ENCODE results near the gene UBASH3A. TPM values are rescaled to one million over a fixed set of nuclear protein-coding genes. Genes with fewer than 3 reads are reported as not detected.

UBASH3A gene
- polyA plus RNA-seq, 3 donors = not detected

- Histone ChIP-seq H3K79me2 (ENCODE audit: insufficient read depth, low read length) (no peaks in the 10 kb centered on the region), H3K4me2 (replicated peaks; ENCODE audit: extremely low read depth, low read length, poor library complexity, severe bottlenecking) (no peak overlapping the region), H3K27ac (ENCODE audit: low read depth in 1 of 2, low read length in 2 of 2) (no peak overlapping the region), H3K27me3 (ENCODE audit: control insufficient read depth in 2 of 2, insufficient read depth in 2 of 2, low read length in 2 of 2) (no peaks in the 10 kb centered on the region), H4K20me1 (ENCODE audit: insufficient read depth, low read length) (no peaks in the 10 kb centered on the region), H3K9me3 (replicated peaks in 1 of 2; ENCODE audit: control insufficient read depth in 1 of 2, insufficient read depth in 1 of 2, low read length in 2 of 2) (no peaks in the 10 kb centered on the region), H3K36me3 (replicated peaks in 1 of 2; ENCODE audit: control insufficient read depth in 1 of 2, insufficient read depth in 2 of 2, low read length in 2 of 2) (no peaks in the 10 kb centered on the region), H3K4me1 (ENCODE audit: control insufficient read depth in 1 of 2, insufficient read depth in 2 of 2, low read length in 2 of 2) (no peaks in the 10 kb centered on the region), H3K9ac (ENCODE audit: insufficient read depth, low read length, poor library complexity, severe bottlenecking) (no peak overlapping the region), H3K4me3 (replicated peaks in 1 of 3; ENCODE audit: low read depth in 2 of 3, low read length in 3 of 3) (no peak overlapping the region), H2AFZ (ENCODE audit: insufficient read depth, low read depth, low read length, poor library complexity, severe bottlenecking) (no peak overlapping the region)
- H3K4me1 Mint-ChIP-seq = peaks cover 1% of the 10 kb centered on the region
- no peak for TF ChIP-seq CTCF (IDR thresholded peaks at IDR 0.05)
- no peak overlapping the region for H3K4me3 Mint-ChIP-seq
- no peak for DNase-seq
- intact Hi-C loops (cut with micrococcal nuclease) = no loop called here
- peaks cover 1 to 14% (median 2%) of the 10 kb centered on the region in 3 donors for H3K27me3 Mint-ChIP-seq (ENCODE audit: low read depth in 3 of 3)
- H3K36me3 Mint-ChIP-seq = no peaks in the 10 kb centered on the region
- 95% methylated on average over 3 of the region's 7 CpGs for WGBS (ENCODE audit: insufficient coverage)
- H3K27ac Mint-ChIP-seq = no peak overlapping the region
- H3K9me3 Mint-ChIP-seq = peaks cover 0 to 1% (median 0%) of the 10 kb centered on the region in 7 donors
Observed at GRCh38 chr21:42472521-42472920, 68.8 kb downstream of the UBASH3A start.

DNA sequence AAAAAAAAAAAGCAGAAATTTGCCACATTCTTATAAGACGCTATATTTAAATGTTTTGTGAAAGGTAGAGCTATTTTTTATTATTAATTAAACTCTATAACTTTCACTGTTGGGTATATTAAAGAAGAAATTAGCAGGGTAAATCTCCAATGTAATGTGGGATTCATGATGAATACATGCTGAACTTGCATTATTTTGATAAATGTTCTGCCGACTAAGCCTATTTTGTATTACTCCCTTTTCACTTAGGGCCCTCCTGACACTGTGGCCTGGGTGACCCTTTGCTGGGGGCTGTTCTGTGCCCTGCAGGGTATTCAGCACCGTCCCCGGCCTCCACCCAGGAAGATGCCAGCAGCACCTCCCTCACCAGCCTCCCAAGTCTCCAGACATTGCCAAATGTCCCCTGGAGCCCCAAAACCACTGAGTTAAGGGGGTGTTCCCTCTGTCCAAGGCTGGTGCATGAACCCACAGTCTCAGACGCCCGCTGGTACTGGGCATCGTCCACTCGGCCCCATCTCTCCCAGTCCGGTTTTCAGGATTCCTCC, 69.9 kb downstream of the UBASH3A start:
- no peaks in the 10 kb centered on the region for H3K36me3 Mint-ChIP-seq
- no peak overlapping the region for H2AFZ ChIP-seq (ENCODE audit: insufficient read depth, low read depth, low read length, poor library complexity, severe bottlenecking)
- no peak overlapping the region for H3K27ac Mint-ChIP-seq
- H3K27me3 ChIP-seq (ENCODE audit: control insufficient read depth in 2 of 2, insufficient read depth in 2 of 2, low read length in 2 of 2) = no peaks in the 10 kb centered on the region
- no peaks in the 10 kb centered on the region for H4K20me1 ChIP-seq (ENCODE audit: insufficient read depth, low read length)
- no peaks in the 10 kb centered on the region for H3K36me3 ChIP-seq (replicated peaks in 1 of 2; ENCODE audit: control insufficient read depth in 1 of 2, insufficient read depth in 2 of 2, low read length in 2 of 2)
- H3K4me3 ChIP-seq (replicated peaks in 1 of 3; ENCODE audit: low read depth in 2 of 3, low read length in 3 of 3) = no peak overlapping the region
- H3K4me3 Mint-ChIP-seq = no peak overlapping the region
- no peak for TF ChIP-seq CTCF (IDR thresholded peaks at IDR 0.05)
- no peaks in the 10 kb centered on the region for H3K79me2 ChIP-seq (ENCODE audit: insufficient read depth, low read length)
- H3K9me3 ChIP-seq (replicated peaks in 1 of 2; ENCODE audit: control insufficient read depth in 1 of 2, insufficient read depth in 1 of 2, low read length in 2 of 2) = no peaks in the 10 kb centered on the region
- H3K4me1 Mint-ChIP-seq = no peaks in the 10 kb centered on the region
- no peak overlapping the region for H3K27ac ChIP-seq (ENCODE audit: low read depth in 1 of 2, low read length in 2 of 2)
- WGBS (ENCODE audit: insufficient coverage) = 94% methylated on average over 7 of the region's 9 CpGs
- peaks cover 0 to 1% (median 0%) of the 10 kb centered on the region in 7 donors for H3K9me3 Mint-ChIP-seq
- no peak for DNase-seq
- H3K4me1 ChIP-seq (ENCODE audit: control insufficient read depth in 1 of 2, insufficient read depth in 2 of 2, low read length in 2 of 2) = no peaks in the 10 kb centered on the region
- peaks cover 1 to 15% (median 2%) of the 10 kb centered on the region in 3 donors for H3K27me3 Mint-ChIP-seq (ENCODE audit: low read depth in 3 of 3)
- H3K4me2 ChIP-seq (replicated peaks; ENCODE audit: extremely low read depth, low read length, poor library complexity, severe bottlenecking) = no peak overlapping the region
- intact Hi-C loops (cut with micrococcal nuclease) = no loop called here
- H3K9ac ChIP-seq (ENCODE audit: insufficient read depth, low read length, poor library complexity, severe bottlenecking) = no peak overlapping the region
